ENCODE measurements around the gene PLA2G4E.

The PLA2G4E gene

DNA sequence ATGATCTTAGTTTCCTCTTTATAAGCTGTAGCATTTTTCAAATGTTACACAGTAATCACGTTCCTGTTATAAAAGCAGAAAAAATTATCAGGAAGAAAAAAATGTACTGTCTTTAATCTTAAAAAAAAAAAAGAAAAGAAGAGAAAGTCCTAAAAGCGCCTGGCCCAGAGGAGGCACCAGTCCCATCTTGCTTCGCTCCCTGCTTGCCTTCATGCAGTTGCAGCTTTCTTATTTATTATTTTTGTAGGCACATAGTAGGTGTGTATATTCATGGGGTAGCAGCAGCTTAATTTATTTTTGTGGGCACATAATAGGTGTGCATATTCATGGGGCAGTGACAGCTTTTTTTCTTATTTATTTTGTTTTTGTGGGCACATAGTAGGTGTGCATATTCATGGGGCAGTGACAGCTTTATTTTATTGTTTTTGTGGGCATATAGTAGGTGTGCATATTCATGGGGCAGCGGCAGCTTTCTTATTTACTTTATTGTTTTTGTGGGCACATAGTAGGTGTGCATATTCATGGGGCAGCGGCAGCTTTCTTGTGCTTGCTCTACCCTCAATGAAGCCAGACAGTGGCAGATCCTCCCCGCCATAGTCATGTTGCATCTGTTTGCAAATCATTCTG lies 43.0 kb downstream of the PLA2G4E start:
- no peak for DNase-seq (ENCODE audit: low spot score)

DNA sequence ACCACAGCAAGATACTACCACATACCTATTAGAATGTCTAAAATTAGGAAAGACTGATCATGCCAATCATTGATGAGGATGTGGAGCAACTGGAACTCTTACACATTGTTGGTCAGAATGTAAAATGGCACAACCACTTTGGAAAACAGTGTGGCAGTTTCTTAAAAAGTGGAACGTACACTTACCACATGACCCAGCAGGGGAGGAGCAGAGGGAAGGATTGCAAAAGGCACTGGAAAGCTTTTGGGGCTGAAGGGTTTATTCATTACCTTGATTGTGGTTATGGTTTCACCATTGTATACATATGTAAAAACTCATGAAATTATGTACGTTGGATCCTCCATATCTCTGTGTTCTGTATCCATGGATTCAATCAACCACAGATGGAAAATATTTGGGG lies 45.2 kb downstream of the PLA2G4E start:
- no peak for DNase-seq (ENCODE audit: low spot score)

- no peak for DNase-seq (ENCODE audit: low spot score)
Measured at GRCh38 chr15:41974041-41974440, 46.8 kb downstream of the PLA2G4E start.

- peak; percentile 98 for DNase-seq (ENCODE audit: low spot score)
Measured at GRCh38 chr15:41972253-41973242, 48.3 kb downstream of the PLA2G4E start, which contains the start of gene EHD4. EHD4 (minus strand) TSS chr15:41972557; CDS start chr15:41972494, 63 bp downstream.

DNA sequence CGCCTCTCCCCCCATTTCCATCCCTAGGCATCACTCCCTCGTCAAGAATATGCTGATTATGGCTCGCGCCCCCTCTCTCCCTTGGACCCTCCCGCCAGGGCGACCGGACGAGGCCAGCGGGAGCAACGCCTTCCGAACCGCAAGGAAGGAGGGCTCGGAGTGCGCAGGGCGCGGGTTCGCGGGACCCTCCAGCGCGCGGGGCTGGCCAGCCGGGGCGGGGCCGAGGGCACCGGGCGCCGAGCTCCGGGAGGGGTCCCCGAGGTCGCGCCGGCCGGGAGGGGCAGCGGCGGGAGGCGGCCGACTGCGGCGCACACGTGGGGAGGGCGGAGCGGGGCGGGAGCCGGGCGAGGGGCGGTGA lies 49.0 kb downstream of the PLA2G4E start:
- no peak for DNase-seq (ENCODE audit: low spot score)

- DNase-seq (ENCODE audit: low spot score) = peak; percentile 86
Measured at GRCh38 chr15:41971089-41971894, 49.5 kb downstream of the PLA2G4E start.

DNA sequence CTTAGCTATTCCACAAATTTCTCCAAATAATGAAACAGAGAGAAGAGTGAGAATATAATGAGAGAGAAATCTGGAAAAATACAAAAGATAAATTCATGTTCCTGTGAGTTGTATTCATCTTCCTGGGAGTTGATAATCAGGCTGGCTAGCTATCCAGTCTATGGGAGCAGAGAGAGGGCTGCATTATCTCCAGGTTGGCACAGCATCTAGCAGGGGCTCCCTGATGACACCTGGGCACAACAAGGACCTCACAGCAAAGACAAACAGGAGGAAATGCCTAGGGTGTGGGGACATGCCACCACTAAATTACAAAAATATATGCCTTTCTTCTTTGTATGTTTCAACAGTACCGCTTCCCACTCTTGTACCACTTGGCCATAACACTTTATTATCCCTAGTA lies 50.4 kb downstream of the PLA2G4E start:
- DNase-seq (ENCODE audit: low spot score) = no peak

- DNase-seq (ENCODE audit: low spot score) = peak; percentile 71
Measured at GRCh38 chr15:41969851-41970431, 50.9 kb downstream of the PLA2G4E start.

- peak; percentile 17 for DNase-seq (ENCODE audit: low spot score)
Measured at GRCh38 chr15:41968701-41969100, 52.1 kb downstream of the PLA2G4E start.

GRCh38 chr15:41967506-41968206 lies 53.2 kb downstream of the PLA2G4E start:
- no peak for DNase-seq (ENCODE audit: low spot score)

DNA sequence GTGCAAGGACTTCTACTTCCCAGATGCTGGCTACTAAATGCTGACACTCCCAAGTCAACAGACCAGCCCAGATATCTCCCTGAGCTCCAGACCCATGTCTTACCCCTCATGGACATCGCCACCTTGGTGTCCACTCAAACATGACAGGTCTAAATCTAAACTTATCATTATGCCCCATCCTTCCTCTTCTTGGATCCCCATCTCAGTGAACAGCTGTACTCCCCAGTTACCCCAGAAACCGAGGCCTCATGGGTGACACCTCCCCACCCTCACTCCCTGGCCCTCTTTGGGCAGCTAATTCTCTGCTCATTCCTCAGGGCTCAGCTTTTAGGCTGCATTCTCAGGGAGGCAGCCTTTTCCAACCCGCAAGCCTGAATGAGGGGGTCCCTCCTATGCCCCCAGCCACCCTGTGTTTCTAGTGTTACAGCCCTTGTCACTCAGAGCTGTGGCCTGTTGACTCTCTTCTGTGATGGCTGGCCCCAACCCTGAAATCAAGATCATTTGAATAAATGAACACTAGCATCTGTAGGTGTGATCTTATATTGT lies 53.8 kb downstream of the PLA2G4E start:
- DNase-seq (ENCODE audit: low spot score) = no peak

GRCh38 chr15:41966414-41966812 lies 54.4 kb downstream of the PLA2G4E start:
- DNase-seq (ENCODE audit: low spot score) = no peak

DNA sequence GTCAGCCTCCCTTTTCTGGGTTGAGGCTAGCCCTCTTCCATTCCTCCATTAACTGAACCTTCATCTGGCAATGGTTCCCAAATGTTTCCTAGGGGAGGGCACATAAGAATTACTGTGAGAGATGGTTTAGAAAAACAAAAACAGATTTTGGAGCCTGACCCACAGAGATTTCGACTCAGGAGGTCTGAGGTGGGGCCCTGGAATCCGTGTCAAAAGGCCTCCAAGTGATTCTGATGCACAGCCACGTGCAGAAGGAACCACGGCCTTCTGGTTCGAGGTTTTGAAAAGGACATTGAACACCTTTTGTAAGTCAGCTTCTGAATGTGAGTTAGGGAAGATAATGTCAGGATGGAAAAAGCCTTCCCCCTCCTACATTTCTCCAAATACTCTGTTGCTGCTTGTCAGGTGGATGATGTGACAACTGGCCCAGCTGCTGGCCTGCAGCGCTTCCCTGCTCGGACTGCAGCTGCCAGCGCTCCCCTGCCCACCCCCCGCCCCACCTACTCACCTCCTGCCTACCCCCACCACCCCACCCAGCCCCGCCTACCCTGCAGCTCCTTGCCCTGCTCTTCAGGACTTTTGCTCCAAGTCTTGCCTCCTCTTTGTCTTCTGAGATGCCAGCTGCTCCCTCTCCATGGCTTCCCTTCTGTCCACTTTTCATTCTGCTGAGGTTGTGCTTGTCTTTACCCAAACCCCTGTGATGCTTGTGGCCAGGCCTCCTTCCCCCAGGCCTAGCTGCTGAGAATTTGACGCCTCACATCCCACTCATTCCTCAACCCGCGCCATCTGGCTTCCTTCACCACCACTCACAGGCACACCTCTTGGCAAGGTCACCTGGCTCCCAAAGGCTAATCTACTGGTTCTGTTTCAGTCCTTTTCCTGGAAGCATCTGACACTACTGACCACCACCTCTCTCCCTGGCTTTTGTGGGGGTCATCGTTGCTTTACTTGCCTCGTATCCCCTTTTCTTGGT lies 55.1 kb downstream of the PLA2G4E start:
- DNase-seq (ENCODE audit: low spot score) = peak; percentile 19

GRCh38 chr15:41961595-41962202 lies 59.1 kb downstream of the PLA2G4E start:
- no peak for DNase-seq (ENCODE audit: low spot score)

- DNase-seq (ENCODE audit: low spot score) = no peak
Measured at GRCh38 chr15:41961001-41961518, 59.8 kb downstream of the PLA2G4E start.

DNA sequence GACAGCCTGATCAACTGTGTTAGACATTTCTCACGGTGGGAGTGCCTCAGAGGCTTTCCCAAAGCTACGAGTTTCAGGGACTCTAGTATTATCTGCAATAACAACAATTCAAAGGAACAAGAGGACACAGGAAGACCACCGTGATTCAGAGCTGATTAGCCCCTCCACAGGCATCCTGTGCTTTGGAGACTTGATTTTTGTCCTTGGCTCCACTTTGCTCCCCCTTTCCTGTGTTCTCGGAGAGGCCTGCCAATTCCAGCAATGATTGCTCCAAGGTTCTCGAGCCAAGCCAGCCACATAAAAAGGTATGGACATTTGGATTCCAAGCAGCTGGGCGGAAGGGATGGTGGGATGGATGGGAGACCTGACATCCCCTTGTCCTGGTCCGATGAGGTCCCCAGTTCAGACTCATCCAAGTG lies 62.8 kb downstream of the PLA2G4E start:
- no peak for DNase-seq (ENCODE audit: low spot score)

- DNase-seq (ENCODE audit: low spot score) = peak; percentile 82
Measured at GRCh38 chr15:41957021-41957897, 63.6 kb downstream of the PLA2G4E start.
